H1 (cell line): Measurements from ENCODE around the gene CTNND2. TPM values are rescaled to one million over a fixed set of nuclear protein-coding genes. Genes with fewer than 3 reads are reported as not detected.

Experiments
- BACH1 ChIP-seq: IDR thresholded peaks from 2 replicates; pipeline ENCODE4 v1.6.1; 2012; ENCODE audit warnings: low read length, improper control_type of control experiment
- GABPA ChIP-seq: IDR thresholded peaks from 2 replicates; pipeline ENCODE4 v1.6.1; 2011; ENCODE audit warnings: mild to moderate bottlenecking, low read length, moderate library complexity, borderline replicate concordance; ENCODE audit not compliant: insufficient read depth
- NANOG ChIP-seq: IDR thresholded peaks from 2 replicates; pipeline ENCODE4 v1.6.1; 2011; ENCODE audit warnings: low read length, low read depth, mild to moderate bottlenecking, inconsistent platforms; ENCODE audit not compliant: insufficient read depth, poor library complexity, severe bottlenecking
- SRF ChIP-seq: IDR thresholded peaks from 2 replicates; pipeline ENCODE4 v1.6.1; 2011; ENCODE audit warnings: mild to moderate bottlenecking, low read depth, low read length, moderate library complexity
- polyA plus RNA-seq, 7 experiments: library from polyadenylated mRNA; depleted of rRNA in 3 of 7; stranded (reverse) in 5 of 7; unstranded in 2 of 7; fragments of >200 nt in 5 of 7; fragments of 200-250 nt in 2 of 7; gene quantifications; 1 replicate in 5 of 7; 2 replicates in 1 of 7; 4 replicates in 1 of 7; pipeline versions ENCODE4 v1.2.1 to v1.2.3, GENCODE V29; 2011 to 2013; ENCODE audit warnings: missing spikeins in 2 of 7, mixed read lengths in 2 of 7
- total RNA-seq: library from RNA; stranded (reverse); fragmentation: NEBNext Ultra II Directional; extraction: Animal tissue kit (Norgen Biotek cat#: 25700); gene quantifications from 2 replicates; pipeline ENCODE4 v1.2.1, GENCODE V29; 2021
- TF ChIP-seq, protein P1 (sequence below), 3 experiments: IDR thresholded peaks; 1 replicate in 2 of 3; 2 replicates in 1 of 3; pipeline versions ENCODE4 v1.5.1 to v1.6.1; 2011; ENCODE audit warnings: low read length in 3 of 3, mild to moderate bottlenecking in 3 of 3, inconsistent platforms in 2 of 3, low read depth in 1 of 3, moderate library complexity in 1 of 3; ENCODE audit not compliant: insufficient read depth in 1 of 3; ENCODE audit errors: control extremely low read depth in 1 of 3

The CTNND2 gene
- total and polyA plus RNA-seq, 2 of the 8 experiments (the other 6 are each of a cell fraction or from before 2014, with no cell fraction given): 7.4 to 14.2 TPM

DNA sequence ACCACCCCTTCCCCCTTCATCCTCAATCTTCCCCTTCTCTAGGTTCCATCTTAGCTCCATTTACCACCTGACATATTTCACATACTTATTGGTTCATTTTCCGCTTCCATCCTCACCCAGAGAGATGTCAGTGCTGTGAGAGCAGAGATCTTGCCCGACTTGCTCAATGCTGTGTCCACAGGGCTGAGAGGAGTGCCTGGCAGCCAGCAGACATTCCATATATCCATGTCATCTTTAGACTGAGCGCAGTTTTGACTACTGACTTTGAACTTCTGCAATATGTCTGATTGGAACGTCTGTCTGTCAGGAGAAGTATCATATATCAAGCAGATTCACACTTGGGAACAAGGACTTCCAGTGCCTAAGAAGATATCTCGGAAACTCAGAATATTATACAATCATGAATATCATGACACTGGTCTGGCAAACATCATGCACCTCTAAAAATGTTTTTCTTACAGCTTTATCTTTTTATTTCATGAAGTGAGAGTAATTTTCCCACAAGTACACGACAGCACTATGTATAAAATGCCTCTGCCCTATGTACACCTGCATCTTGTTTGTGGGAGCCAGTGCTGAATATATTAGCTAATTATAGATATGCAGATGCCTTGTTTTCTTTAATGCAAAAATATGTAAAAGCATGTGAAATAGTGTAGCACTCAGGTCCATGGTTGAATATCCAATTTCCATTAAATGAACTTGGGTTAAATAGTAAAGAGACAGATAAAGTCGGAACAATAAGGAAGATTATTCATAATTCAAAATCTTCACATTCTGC, 689.2 kb downstream of the CTNND2 start (continued):
- no peak for TF ChIP-seq NANOG
- TF ChIP-seq, protein P1, sequence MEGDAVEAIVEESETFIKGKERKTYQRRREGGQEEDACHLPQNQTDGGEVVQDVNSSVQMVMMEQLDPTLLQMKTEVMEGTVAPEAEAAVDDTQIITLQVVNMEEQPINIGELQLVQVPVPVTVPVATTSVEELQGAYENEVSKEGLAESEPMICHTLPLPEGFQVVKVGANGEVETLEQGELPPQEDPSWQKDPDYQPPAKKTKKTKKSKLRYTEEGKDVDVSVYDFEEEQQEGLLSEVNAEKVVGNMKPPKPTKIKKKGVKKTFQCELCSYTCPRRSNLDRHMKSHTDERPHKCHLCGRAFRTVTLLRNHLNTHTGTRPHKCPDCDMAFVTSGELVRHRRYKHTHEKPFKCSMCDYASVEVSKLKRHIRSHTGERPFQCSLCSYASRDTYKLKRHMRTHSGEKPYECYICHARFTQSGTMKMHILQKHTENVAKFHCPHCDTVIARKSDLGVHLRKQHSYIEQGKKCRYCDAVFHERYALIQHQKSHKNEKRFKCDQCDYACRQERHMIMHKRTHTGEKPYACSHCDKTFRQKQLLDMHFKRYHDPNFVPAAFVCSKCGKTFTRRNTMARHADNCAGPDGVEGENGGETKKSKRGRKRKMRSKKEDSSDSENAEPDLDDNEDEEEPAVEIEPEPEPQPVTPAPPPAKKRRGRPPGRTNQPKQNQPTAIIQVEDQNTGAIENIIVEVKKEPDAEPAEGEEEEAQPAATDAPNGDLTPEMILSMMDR (IDR thresholded peaks at IDR 0.05; ENCODE audit: control extremely low read depth in 1 of 3, insufficient read depth in 1 of 3, low read depth in 1 of 3, low read length in 3 of 3): no peak
- no peak for TF ChIP-seq SRF
- TF ChIP-seq BACH1: no peak
- no peak for TF ChIP-seq GABPA
